CD4-positive, alpha-beta memory T cell (primary cell): ENCODE data around the gene SETD6. TPM values are rescaled to one million over a fixed set of nuclear protein-coding genes. Genes with fewer than 3 reads are reported as not detected.

ENCODE experiments used
- CTCF ChIA-PET: fragments of 350-600 bp; sonication (Branson Sonifier 250); formaldehyde crosslinking; loops from one replicate; lab custom pipeline; 2021; ENCODE audit warnings: inconsistent platforms; ENCODE audit not compliant: partially characterized antibody; lab: Charles Lee
- POLR2A ChIA-PET: fragments of 350-600 bp; sonication (Branson Sonifier 250); formaldehyde crosslinking; loops from one replicate; lab custom pipeline; 2021; ENCODE audit not compliant: partially characterized antibody; lab: Charles Lee
- DNase-seq, 5 donors: peaks; one replicate each; pipeline versions ENCODE4 v3.0.0 to v3.0.0-alpha.2; 2020 to 2022; ENCODE audit warnings: mixed read lengths in 1 of 5
- H3K27ac ChIP-seq: one replicate; pipeline ENCODE4 v1.7.0; 2013; ENCODE audit warnings: low read depth, low read length
- H3K27me3 ChIP-seq: 2 replicates; pipeline ENCODE4 v1.7.0; 2013; ENCODE audit warnings: mild to moderate bottlenecking, low read length, moderate library complexity; ENCODE audit not compliant: insufficient read depth
- H3K36me3 ChIP-seq: 2 replicates; pipeline ENCODE4 v1.7.0; 2013; ENCODE audit warnings: mild to moderate bottlenecking, low read length, moderate library complexity; ENCODE audit not compliant: insufficient read depth
- H3K4me1 ChIP-seq: 2 replicates; pipeline ENCODE4 v1.7.0; 2013; ENCODE audit warnings: mild to moderate bottlenecking, low read length, moderate library complexity; ENCODE audit not compliant: insufficient read depth
- H3K4me3 ChIP-seq, 2 donors: one replicate each; pipeline ENCODE4 v1.7.0; 2013; ENCODE audit warnings: low read length in 2 of 2, mild to moderate bottlenecking in 1 of 2
- H3K9me3 ChIP-seq, 2 donors: one replicate each; pipeline ENCODE4 v1.7.0; 2013; ENCODE audit warnings: low read length in 2 of 2, control low read depth in 1 of 2; ENCODE audit not compliant: control insufficient read depth in 1 of 2
- H3K27ac Mint-ChIP-seq, 7 donors: one replicate each; pipeline ENCODE4 v1.8.0; 2020 to 2021; ENCODE audit warnings: mixed read lengths in 7 of 7, mild to moderate bottlenecking in 6 of 7, inconsistent platforms in 3 of 7, moderate library complexity in 3 of 7
- H3K27me3 Mint-ChIP-seq, 2 donors: one replicate each; pipeline ENCODE4 v1.8.0; 2020 to 2021; ENCODE audit warnings: mixed read lengths in 2 of 2
- H3K36me3 Mint-ChIP-seq, 2 donors: one replicate each; pipeline ENCODE4 v1.8.0; 2020 to 2021; ENCODE audit warnings: mixed read lengths in 2 of 2, inconsistent platforms in 1 of 2, mild to moderate bottlenecking in 1 of 2
- H3K4me1 Mint-ChIP-seq, 4 donors: one replicate each; pipeline ENCODE4 v1.8.0; 2020 to 2021; ENCODE audit warnings: mixed read lengths in 4 of 4, mild to moderate bottlenecking in 1 of 4
- H3K4me3 Mint-ChIP-seq, 8 donors: one replicate each; pipeline ENCODE4 v1.8.0; 2020 to 2021; ENCODE audit warnings: mixed read lengths in 8 of 8, mild to moderate bottlenecking in 7 of 8, moderate library complexity in 6 of 8, inconsistent platforms in 3 of 8
- H3K9me3 Mint-ChIP-seq, 8 donors: one replicate each; pipeline ENCODE4 v1.8.0; 2020 to 2021; ENCODE audit warnings: mixed read lengths in 8 of 8, mild to moderate bottlenecking in 5 of 8, inconsistent platforms in 3 of 8, moderate library complexity in 1 of 8
- intact Hi-C: fragments of 100-400 bp; cut with micrococcal nuclease; formaldehyde crosslinking; loops from one replicate; pipeline ENCODE4 v1.15.1; 2023
- polyA plus RNA-seq, 2 donors: library from polyadenylated mRNA; unstranded; fragments of 300-500 nt; fragmentation: Illumina TruSeq; gene quantifications; one replicate each; pipeline ENCODE4 v1.2.3, GENCODE V29; 2021
- total RNA-seq, 2 experiments: library from RNA; stranded (reverse); gene quantifications; one replicate each; pipeline ENCODE4 v1.2.3, GENCODE V29; 2021

SETD6 gene
- total and polyA plus RNA-seq, 4 experiments from 2014 or later: 6.1 to 38.3 (median 23.6) TPM

GRCh38 chr16:58502217-58502921, 12.9 kb upstream of the SETD6 start:
- H3K27ac Mint-ChIP-seq: no peak overlapping the region
- H3K4me1 Mint-ChIP-seq: peaks cover 1 to 14% (median 7%) of the 10 kb centered on the region in 4 donors
- no peaks in the 10 kb centered on the region for H3K9me3 Mint-ChIP-seq
- no peak overlapping the region for H3K4me3 ChIP-seq
- no peaks in the 10 kb centered on the region for H3K36me3 Mint-ChIP-seq
- H3K4me1 ChIP-seq: peaks cover 20% of the 10 kb centered on the region
- H3K9me3 ChIP-seq: no peaks in the 10 kb centered on the region
- no peak overlapping the region for H3K27ac ChIP-seq
- H3K27me3 ChIP-seq: peaks cover 5% of the 10 kb centered on the region
- ChIA-PET CTCF (interaction anchor here (1.0 kb wide), 1 partner anchor 11 kb away, joined by 3 read pairs; no protein-coding TSS in a partner anchor), POLR2A (no interaction called here)
- peak overlapping the region in 5 of 8 donors; percentile 9 to 86 (median 20) for H3K4me3 Mint-ChIP-seq
- DNase-seq: no peak
- intact Hi-C loops: no loop called here
- no peaks in the 10 kb centered on the region for H3K36me3 ChIP-seq
- H3K27me3 Mint-ChIP-seq: peaks cover 0 to 6% of the 10 kb centered on the region in 2 donors

GRCh38 chr16:58503166-58503862, 12.0 kb upstream of the SETD6 start:
- H3K27me3 Mint-ChIP-seq: peaks cover 0 to 6% of the 10 kb centered on the region in 2 donors
- H3K9me3 Mint-ChIP-seq: no peaks in the 10 kb centered on the region
- H3K4me1 Mint-ChIP-seq: peaks cover 1 to 14% (median 7%) of the 10 kb centered on the region in 4 donors
- no peaks in the 10 kb centered on the region for H3K9me3 ChIP-seq
- H3K4me3 Mint-ChIP-seq: peak overlapping the region in 2 of 8 donors; percentile 31 to 41
- H3K4me1 ChIP-seq: peaks cover 20% of the 10 kb centered on the region
- no peak overlapping the region for H3K27ac ChIP-seq
- ChIA-PET POLR2A (no interaction called here), CTCF (no interaction called here)
- no peak overlapping the region for H3K27ac Mint-ChIP-seq
- peaks cover 5% of the 10 kb centered on the region for H3K27me3 ChIP-seq
- H3K4me3 ChIP-seq: no peak overlapping the region
- DNase-seq: peak in 1 of 5 donors; percentile 12
- no peaks in the 10 kb centered on the region for H3K36me3 Mint-ChIP-seq
- no peaks in the 10 kb centered on the region for H3K36me3 ChIP-seq
- intact Hi-C loops: no loop called here

- Mint-ChIP-seq H3K9me3 (no peaks in the 10 kb centered on the region), H3K4me3 (no peak overlapping the region), H3K36me3 (no peaks in the 10 kb centered on the region), H3K4me1 (peaks cover 1 to 14% (median 7%) of the 10 kb centered on the region in 4 donors), H3K27ac (no peak overlapping the region), H3K27me3 (peaks cover 0 to 3% of the 10 kb centered on the region in 2 donors)
- intact Hi-C loops: no loop called here
- H3K4me1 ChIP-seq: peaks cover 20% of the 10 kb centered on the region
- H3K27ac ChIP-seq: no peak overlapping the region
- H3K9me3 ChIP-seq: no peaks in the 10 kb centered on the region
- DNase-seq: peak in 1 of 5 donors; percentile 17
- ChIA-PET CTCF (no interaction called here), POLR2A (no interaction called here)
- peaks cover 5% of the 10 kb centered on the region for H3K27me3 ChIP-seq
- no peak overlapping the region for H3K4me3 ChIP-seq
- H3K36me3 ChIP-seq: no peaks in the 10 kb centered on the region
These were observed 11.2 kb upstream of the SETD6 start for GRCh38 chr16:58503863-58504688.

GRCh38 chr16:58506241-58507194, 8.8 kb upstream of the SETD6 start:
- peaks cover 0 to 2% of the 10 kb centered on the region in 2 donors for H3K27me3 Mint-ChIP-seq
- Histone ChIP-seq H3K4me3 (no peak overlapping the region), H3K9me3 (no peaks in the 10 kb centered on the region), H3K27ac (no peak overlapping the region), H3K4me1 (peaks cover 6% of the 10 kb centered on the region), H3K27me3 (peaks cover 5% of the 10 kb centered on the region), H3K36me3 (no peaks in the 10 kb centered on the region)
- CTCF ChIA-PET: interaction anchor here (1.0 to 1.1 kb wide), 2 partner anchors 19 to 267 kb away, joined by 3 to 4 read pairs; no protein-coding TSS in a partner anchor
- intact Hi-C loops: no loop called here
- POLR2A ChIA-PET: no interaction called here
- no peak overlapping the region for H3K4me3 Mint-ChIP-seq
- DNase-seq: peak in 1 of 5 donors; percentile 20
- no peaks in the 10 kb centered on the region for H3K9me3 Mint-ChIP-seq
- peaks cover 0 to 2% (median 2%) of the 10 kb centered on the region in 4 donors for H3K4me1 Mint-ChIP-seq
- H3K36me3 Mint-ChIP-seq: no peaks in the 10 kb centered on the region
- H3K27ac Mint-ChIP-seq: no peak overlapping the region

- intact Hi-C loops: no loop called here
- DNase-seq: no peak
- POLR2A ChIA-PET: no interaction called here
- H3K27ac Mint-ChIP-seq: no peak overlapping the region
- peaks cover 0 to 6% (median 3%) of the 10 kb centered on the region in 4 donors for H3K4me1 Mint-ChIP-seq
- Histone ChIP-seq H3K27ac (no peak overlapping the region), H3K4me3 (no peak overlapping the region), H3K36me3 (no peaks in the 10 kb centered on the region), H3K9me3 (no peaks in the 10 kb centered on the region), H3K27me3 (no peaks in the 10 kb centered on the region), H3K4me1 (no peaks in the 10 kb centered on the region)
- H3K9me3 Mint-ChIP-seq: no peaks in the 10 kb centered on the region
- H3K36me3 Mint-ChIP-seq: no peaks in the 10 kb centered on the region
- H3K4me3 Mint-ChIP-seq: no peak overlapping the region
- peaks cover 0 to 2% of the 10 kb centered on the region in 2 donors for H3K27me3 Mint-ChIP-seq
- CTCF ChIA-PET: no interaction called here
These were observed 7.9 kb upstream of the SETD6 start for GRCh38 chr16:58507195-58507962.
